Astrocyte (in vitro differentiated cells and primary cell): ENCODE results near the gene BSN.

ENCODE experiments used
- CTCF ChIP-seq: IDR thresholded peaks from 2 replicates; pipeline ENCODE4 v1.5.1; 2011; ENCODE audit warnings: low read depth, mild to moderate bottlenecking, inconsistent platforms, low read length, moderate library complexity; ENCODE audit not compliant: insufficient read depth
- EZH2 ChIP-seq: IDR thresholded peaks from 2 replicates; pipeline ENCODE4 v1.6.1; 2012; ENCODE audit warnings: mild to moderate bottlenecking, low read length, inconsistent platforms; ENCODE audit not compliant: insufficient read depth

- TF ChIP-seq CTCF (no peak), EZH2 (no peak)
Observed at GRCh38 chr3:49658711-49659110, 104.4 kb downstream of the BSN start.
